OCI-LY7 (cell line): ENCODE results near the gene CATSPERZ. TPM values are rescaled to one million over a fixed set of nuclear protein-coding genes. Genes with fewer than 3 reads are reported as not detected.

ENCODE experiments used
- BruUV-seq: library from RNA; stranded (reverse); fragments of 400-500 nt; replicated peaks from 2 replicates; lab custom pipeline; 2021; lab: Mats Ljungman, UMichigan
- CTCF ChIA-PET: fragments of 300-600 bp; sonication (Branson Sonifier 250); formaldehyde crosslinking; loops from one replicate; lab custom pipeline; 2022; ENCODE audit warnings: antibody characterized with exemption; ENCODE audit not compliant: unreplicated experiment; lab: Charles Lee
- POLR2A ChIA-PET: fragments of 300-600 bp; sonication (Branson Sonifier 250); formaldehyde crosslinking; loops from one replicate; lab custom pipeline; 2022; ENCODE audit warnings: antibody characterized with exemption; lab: Charles Lee
- DNase-seq: peaks from one replicate; pipeline ENCODE4 v3.0.0-alpha.2; 2015; ENCODE audit warnings: low spot score
- H2AFZ ChIP-seq: fragments of 200-600 bp; sonication (generic), shearing (Covaris generic); 2 replicates; pipeline ENCODE4 v1.6.1; 2014; ENCODE audit warnings: mild to moderate bottlenecking, antibody characterized with exemption, low read length, moderate library complexity
- H3K27ac ChIP-seq: fragments of 200-600 bp; sonication (generic); 2 replicates; pipeline ENCODE4 v1.5.1; 2014; ENCODE audit warnings: mixed run types, low read depth, mild to moderate bottlenecking, moderate library complexity, low read length, inconsistent platforms; ENCODE audit not compliant: poor library complexity, severe bottlenecking
- H3K36me3 ChIP-seq: fragments of 200-600 bp; sonication (generic); 2 replicates; pipeline ENCODE4 v1.6.1; 2014; ENCODE audit warnings: mild to moderate bottlenecking, antibody characterized with exemption, low read length, moderate library complexity, mixed read lengths; ENCODE audit not compliant: insufficient read depth
- H3K4me1 ChIP-seq: fragments of 200-600 bp; sonication (generic); 2 replicates; pipeline ENCODE4 v1.5.1; 2014; ENCODE audit warnings: mild to moderate bottlenecking, low read length; ENCODE audit not compliant: insufficient read depth, poor library complexity, severe bottlenecking
- H3K4me2 ChIP-seq: fragments of 200-600 bp; sonication (generic); 2 replicates; pipeline ENCODE4 v1.6.1; 2014; ENCODE audit warnings: mild to moderate bottlenecking, low read length
- H3K4me3 ChIP-seq: fragments of 200-600 bp; sonication (generic); 2 replicates; pipeline ENCODE4 v1.5.1; 2014; ENCODE audit warnings: mild to moderate bottlenecking, low read depth, low read length; ENCODE audit not compliant: poor library complexity, severe bottlenecking
- H3K79me2 ChIP-seq: fragments of 200-600 bp; sonication (generic); 2 replicates; pipeline ENCODE4 v1.6.1; 2016; ENCODE audit warnings: low read depth, mild to moderate bottlenecking, low read length, moderate library complexity, mixed read lengths; ENCODE audit not compliant: insufficient read depth
- H3K9me2 ChIP-seq: fragments of 200-600 bp; sonication (generic); 2 replicates; pipeline ENCODE4 v1.6.1; 2016; ENCODE audit warnings: mild to moderate bottlenecking, low read length, mixed read lengths; ENCODE audit not compliant: insufficient read depth
- H3K9me3 ChIP-seq: fragments of 200-600 bp; sonication (generic); 2 replicates; pipeline ENCODE4 v1.6.1; 2014; ENCODE audit warnings: mild to moderate bottlenecking, mixed run types, low read length, mixed read lengths
- H4K20me1 ChIP-seq: fragments of 200-600 bp; sonication (generic); 2 replicates; pipeline ENCODE4 v1.6.1; 2014; ENCODE audit warnings: mild to moderate bottlenecking, antibody characterized with exemption, low read length, moderate library complexity, mixed read lengths; ENCODE audit not compliant: insufficient read depth
- EZH2phosphoT487 ChIP-seq: fragments of 200-600 bp; sonication (generic); IDR thresholded peaks from 2 replicates; pipeline ENCODE4 v1.6.1; 2018; ENCODE audit warnings: low read depth, borderline replicate concordance, mild to moderate bottlenecking, mixed run types, antibody characterized with exemption, low read length, moderate library complexity, mixed read lengths
- intact Hi-C: fragments of 100-400 bp; cut with micrococcal nuclease; formaldehyde crosslinking; loops from one replicate; pipeline ENCODE4 v1.10.0; 2022; ENCODE audit not compliant: unreplicated experiment
- total RNA-seq, 2 experiments: library from RNA; depleted of rRNA in 1 of 2; stranded (reverse); fragments of >200 nt in 1 of 2; shearing (Covaris generic) in 1 of 2; gene quantifications; 2 replicates each; pipeline ENCODE4 v1.2.3, GENCODE V29; 2014 to 2022
- TF ChIP-seq, protein P1 (sequence below): fragments of 200-600 bp; sonication (generic); conservative IDR thresholded peaks from 2 replicates; pipeline ENCODE4 v1.5.1; 2014; ENCODE audit warnings: mild to moderate bottlenecking, antibody characterized with exemption, low read length, moderate library complexity, mixed read lengths

CATSPERZ gene
- total RNA-seq, 2 experiments from 2014 or later = 0.38 TPM; not detected in 1

DNA sequence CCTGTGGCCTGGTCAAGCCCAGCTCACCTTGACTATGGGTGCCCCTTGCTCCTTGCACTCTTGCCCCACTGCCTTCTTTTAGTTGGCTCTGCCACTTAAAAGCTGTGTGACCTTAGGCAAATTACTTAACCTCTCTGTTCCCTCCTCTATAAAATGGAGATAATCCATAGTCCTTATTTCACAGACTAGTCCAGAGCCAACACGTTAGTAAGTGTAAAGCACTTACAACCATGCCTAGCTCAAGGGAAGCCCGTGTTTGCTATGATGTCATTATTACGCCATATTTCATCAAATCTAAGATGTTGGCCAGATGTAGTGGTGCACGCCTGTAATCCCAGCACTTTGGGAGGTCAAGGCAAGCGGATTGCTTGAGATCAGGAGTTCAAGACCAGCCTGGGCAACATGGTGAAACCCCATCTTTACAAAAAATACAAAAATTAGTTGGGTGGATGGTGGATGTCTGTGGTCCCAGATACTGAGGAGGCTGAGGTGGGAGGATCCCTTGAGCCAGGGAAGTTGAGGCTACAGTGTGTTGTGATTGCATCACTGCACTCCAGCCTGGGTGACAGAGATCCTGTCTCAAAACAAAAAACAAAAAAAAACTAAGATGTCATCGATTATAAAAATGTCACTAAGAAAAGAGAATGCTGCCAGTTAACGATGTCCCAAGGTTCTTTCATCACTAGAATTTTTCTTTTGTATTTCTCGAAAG lies 37.5 kb downstream of the CATSPERZ start:
- H3K9me2 ChIP-seq = no peaks in the 10 kb centered on the region
- no TSS peak for BruUV-seq
- H3K36me3 ChIP-seq = peaks cover 21% of the 10 kb centered on the region
- TF ChIP-seq EZH2phosphoT487 = no peak
- TF ChIP-seq, protein P1, sequence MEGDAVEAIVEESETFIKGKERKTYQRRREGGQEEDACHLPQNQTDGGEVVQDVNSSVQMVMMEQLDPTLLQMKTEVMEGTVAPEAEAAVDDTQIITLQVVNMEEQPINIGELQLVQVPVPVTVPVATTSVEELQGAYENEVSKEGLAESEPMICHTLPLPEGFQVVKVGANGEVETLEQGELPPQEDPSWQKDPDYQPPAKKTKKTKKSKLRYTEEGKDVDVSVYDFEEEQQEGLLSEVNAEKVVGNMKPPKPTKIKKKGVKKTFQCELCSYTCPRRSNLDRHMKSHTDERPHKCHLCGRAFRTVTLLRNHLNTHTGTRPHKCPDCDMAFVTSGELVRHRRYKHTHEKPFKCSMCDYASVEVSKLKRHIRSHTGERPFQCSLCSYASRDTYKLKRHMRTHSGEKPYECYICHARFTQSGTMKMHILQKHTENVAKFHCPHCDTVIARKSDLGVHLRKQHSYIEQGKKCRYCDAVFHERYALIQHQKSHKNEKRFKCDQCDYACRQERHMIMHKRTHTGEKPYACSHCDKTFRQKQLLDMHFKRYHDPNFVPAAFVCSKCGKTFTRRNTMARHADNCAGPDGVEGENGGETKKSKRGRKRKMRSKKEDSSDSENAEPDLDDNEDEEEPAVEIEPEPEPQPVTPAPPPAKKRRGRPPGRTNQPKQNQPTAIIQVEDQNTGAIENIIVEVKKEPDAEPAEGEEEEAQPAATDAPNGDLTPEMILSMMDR = no peak
- no peaks in the 10 kb centered on the region for H3K9me3 ChIP-seq
- intact Hi-C loops = no loop called here
- peak overlapping the region; percentile 8 for H3K4me2 ChIP-seq
- peaks cover 10% of the 10 kb centered on the region; the same call in 1 of the 2 replicates for H3K79me2 ChIP-seq
- no peaks in the 10 kb centered on the region for H4K20me1 ChIP-seq
- no peak overlapping the region for H3K4me3 ChIP-seq
- peaks cover 58% of the 10 kb centered on the region for H3K4me1 ChIP-seq
- no peak overlapping the region for H2AFZ ChIP-seq
- POLR2A ChIA-PET = interaction anchor here (1.7 kb wide), 1 partner anchor 20 kb away, joined by 9 read pairs; the partner anchor contains the start of genes PRDX5 and TRMT112
- CTCF ChIA-PET = interaction anchor here (1.2 kb wide), 1 partner anchor 20 kb away, joined by 5 read pairs; the partner anchor contains the start of genes PRDX5 and TRMT112
- DNase-seq = no peak
- peak overlapping the region; percentile 44 for H3K27ac ChIP-seq

DNA sequence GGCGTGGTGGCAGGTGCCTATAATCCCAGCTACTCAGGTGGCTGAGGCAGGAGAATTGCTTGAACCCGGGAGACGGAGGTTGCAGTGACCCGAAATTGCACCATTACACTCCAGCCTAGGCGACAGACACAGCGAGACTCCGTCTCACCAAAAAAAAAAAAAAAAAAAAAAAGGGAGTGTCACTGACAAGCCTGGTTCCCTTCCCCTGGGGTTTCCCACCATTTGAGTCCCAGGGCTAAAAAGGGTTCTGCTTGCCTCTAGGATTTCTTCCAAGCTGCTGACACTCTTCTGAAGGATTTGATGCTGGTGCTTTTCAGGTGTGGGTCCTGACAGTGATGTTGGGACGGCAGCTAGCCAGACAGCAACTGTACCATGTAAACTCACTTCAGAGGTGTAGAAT lies 38.6 kb downstream of the CATSPERZ start:
- no peak for DNase-seq
- CTCF ChIA-PET = no interaction called here

More for the DNA sequence above, 38.6 kb downstream of the CATSPERZ start:
- POLR2A ChIA-PET = interaction anchor here (0.9 to 1.7 kb wide), 2 partner anchors 14 to 21 kb away, joined by 3 to 9 read pairs; partner anchors contain the start of genes PRDX5 and TRMT112
- Histone ChIP-seq H3K79me2 (peaks cover 10% of the 10 kb centered on the region; the same call in 1 of the 2 replicates), H2AFZ (no peak overlapping the region), H4K20me1 (no peaks in the 10 kb centered on the region), H3K4me2 (peak overlapping the region; percentile 90), H3K9me3 (no peaks in the 10 kb centered on the region), H3K9me2 (no peaks in the 10 kb centered on the region), H3K36me3 (peaks cover 25% of the 10 kb centered on the region), H3K27ac (peak overlapping the region; percentile 80), H3K4me1 (peaks cover 61% of the 10 kb centered on the region), H3K4me3 (peak overlapping the region; percentile 74)
- TF ChIP-seq, protein P1 = no peak
- TF ChIP-seq EZH2phosphoT487 = no peak
- no TSS peak for BruUV-seq
- intact Hi-C loops = no loop called here
